CD4-positive, alpha-beta memory T cell (primary cell): Measurements from ENCODE around the gene SLK. TPM values are rescaled to one million over a fixed set of nuclear protein-coding genes. Genes with fewer than 3 reads are reported as not detected.

Experiments
- CTCF ChIA-PET: fragments of 350-600 bp; sonication (Branson Sonifier 250); formaldehyde crosslinking; loops from one replicate; lab custom pipeline; 2021; ENCODE audit warnings: inconsistent platforms; ENCODE audit not compliant: partially characterized antibody; lab: Charles Lee
- POLR2A ChIA-PET: fragments of 350-600 bp; sonication (Branson Sonifier 250); formaldehyde crosslinking; loops from one replicate; lab custom pipeline; 2021; ENCODE audit not compliant: partially characterized antibody; lab: Charles Lee
- DNase-seq, 5 donors: peaks; one replicate each; pipeline versions ENCODE4 v3.0.0 to v3.0.0-alpha.2; 2020 to 2022; ENCODE audit warnings: mixed read lengths in 1 of 5
- H3K27ac ChIP-seq: one replicate; pipeline ENCODE4 v1.7.0; 2013; ENCODE audit warnings: low read depth, low read length
- H3K27me3 ChIP-seq: 2 replicates; pipeline ENCODE4 v1.7.0; 2013; ENCODE audit warnings: mild to moderate bottlenecking, low read length, moderate library complexity; ENCODE audit not compliant: insufficient read depth
- H3K36me3 ChIP-seq: 2 replicates; pipeline ENCODE4 v1.7.0; 2013; ENCODE audit warnings: mild to moderate bottlenecking, low read length, moderate library complexity; ENCODE audit not compliant: insufficient read depth
- H3K4me1 ChIP-seq: 2 replicates; pipeline ENCODE4 v1.7.0; 2013; ENCODE audit warnings: mild to moderate bottlenecking, low read length, moderate library complexity; ENCODE audit not compliant: insufficient read depth
- H3K4me3 ChIP-seq, 2 donors: one replicate each; pipeline ENCODE4 v1.7.0; 2013; ENCODE audit warnings: low read length in 2 of 2, mild to moderate bottlenecking in 1 of 2
- H3K9me3 ChIP-seq, 2 donors: one replicate each; pipeline ENCODE4 v1.7.0; 2013; ENCODE audit warnings: low read length in 2 of 2, control low read depth in 1 of 2; ENCODE audit not compliant: control insufficient read depth in 1 of 2
- H3K27ac Mint-ChIP-seq, 7 donors: one replicate each; pipeline ENCODE4 v1.8.0; 2020 to 2021; ENCODE audit warnings: mixed read lengths in 7 of 7, mild to moderate bottlenecking in 6 of 7, inconsistent platforms in 3 of 7, moderate library complexity in 3 of 7
- H3K27me3 Mint-ChIP-seq, 2 donors: one replicate each; pipeline ENCODE4 v1.8.0; 2020 to 2021; ENCODE audit warnings: mixed read lengths in 2 of 2
- H3K36me3 Mint-ChIP-seq, 2 donors: one replicate each; pipeline ENCODE4 v1.8.0; 2020 to 2021; ENCODE audit warnings: mixed read lengths in 2 of 2, inconsistent platforms in 1 of 2, mild to moderate bottlenecking in 1 of 2
- H3K4me1 Mint-ChIP-seq, 4 donors: one replicate each; pipeline ENCODE4 v1.8.0; 2020 to 2021; ENCODE audit warnings: mixed read lengths in 4 of 4, mild to moderate bottlenecking in 1 of 4
- H3K4me3 Mint-ChIP-seq, 8 donors: one replicate each; pipeline ENCODE4 v1.8.0; 2020 to 2021; ENCODE audit warnings: mixed read lengths in 8 of 8, mild to moderate bottlenecking in 7 of 8, moderate library complexity in 6 of 8, inconsistent platforms in 3 of 8
- H3K9me3 Mint-ChIP-seq, 8 donors: one replicate each; pipeline ENCODE4 v1.8.0; 2020 to 2021; ENCODE audit warnings: mixed read lengths in 8 of 8, mild to moderate bottlenecking in 5 of 8, inconsistent platforms in 3 of 8, moderate library complexity in 1 of 8
- intact Hi-C: fragments of 100-400 bp; cut with micrococcal nuclease; formaldehyde crosslinking; loops from one replicate; pipeline ENCODE4 v1.15.1; 2023
- polyA plus RNA-seq, 2 donors: library from polyadenylated mRNA; unstranded; fragments of 300-500 nt; fragmentation: Illumina TruSeq; gene quantifications; one replicate each; pipeline ENCODE4 v1.2.3, GENCODE V29; 2021
- total RNA-seq, 2 experiments: library from RNA; stranded (reverse); gene quantifications; one replicate each; pipeline ENCODE4 v1.2.3, GENCODE V29; 2021

Gene SLK
- total and polyA plus RNA-seq, 4 experiments from 2014 or later, result 1.6 to 31.1 (median 22.6) TPM

DNA sequence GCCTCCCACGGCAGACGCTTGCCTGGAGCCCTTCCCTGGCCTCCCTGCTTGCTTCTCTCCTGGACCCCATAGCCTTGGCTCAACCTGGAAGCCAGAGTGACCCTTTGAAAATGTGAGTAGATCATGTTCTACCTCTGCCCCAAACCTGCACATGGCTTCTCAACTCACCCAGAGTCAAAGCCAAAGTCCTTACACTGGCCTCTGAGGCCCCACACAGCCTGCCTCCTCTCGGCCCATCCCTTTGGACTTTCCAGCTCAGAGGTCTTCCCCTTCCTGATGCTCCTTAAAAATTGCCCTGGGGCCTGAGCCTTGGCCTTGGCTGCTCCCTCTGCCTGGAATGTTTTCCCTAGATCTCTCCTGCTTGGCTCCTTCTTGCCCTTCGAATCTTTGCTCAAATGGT is 86.3 kb downstream of the SLK start:
- Histone ChIP-seq H3K27ac (no peak overlapping the region), H3K4me3 (no peak overlapping the region), H3K4me1 (no peaks in the 10 kb centered on the region), H3K27me3 (no peaks in the 10 kb centered on the region), H3K36me3 (no peaks in the 10 kb centered on the region), H3K9me3 (no peaks in the 10 kb centered on the region)
- Mint-ChIP-seq H3K27me3 (no peaks in the 10 kb centered on the region), H3K4me1 (no peaks in the 10 kb centered on the region), H3K36me3 (no peaks in the 10 kb centered on the region), H3K27ac (peak overlapping the region in 1 of 7 donors; percentile 70), H3K4me3 (no peak overlapping the region), H3K9me3 (no peaks in the 10 kb centered on the region)
- no peak for DNase-seq
- intact Hi-C loops, result no loop called here
- CTCF ChIA-PET, result no interaction called here
- POLR2A ChIA-PET, result no interaction called here

DNA sequence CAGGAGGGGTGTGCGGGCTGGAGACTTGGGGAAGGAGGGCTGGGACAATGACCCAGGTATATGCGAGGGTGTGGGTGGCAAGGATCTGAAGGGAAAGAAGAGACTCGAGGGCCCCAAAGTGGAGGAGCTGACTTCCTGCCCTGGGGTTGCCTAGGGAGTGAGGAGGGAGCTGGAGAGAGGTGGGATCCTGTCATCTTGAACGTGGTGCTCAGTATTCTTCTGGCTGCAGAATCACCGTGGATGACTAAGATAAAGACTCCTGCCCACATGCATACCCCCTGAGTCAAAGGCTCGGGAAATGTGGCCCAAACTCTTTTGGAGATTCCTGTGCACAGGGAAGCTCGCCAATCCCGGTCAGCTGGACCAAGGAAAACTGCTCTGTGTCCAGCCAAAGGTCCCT is 87.5 kb downstream of the SLK start:
- CTCF ChIA-PET, result no interaction called here
- H3K27ac ChIP-seq, result no peak overlapping the region
- H3K4me3 Mint-ChIP-seq, result no peak overlapping the region

DNA sequence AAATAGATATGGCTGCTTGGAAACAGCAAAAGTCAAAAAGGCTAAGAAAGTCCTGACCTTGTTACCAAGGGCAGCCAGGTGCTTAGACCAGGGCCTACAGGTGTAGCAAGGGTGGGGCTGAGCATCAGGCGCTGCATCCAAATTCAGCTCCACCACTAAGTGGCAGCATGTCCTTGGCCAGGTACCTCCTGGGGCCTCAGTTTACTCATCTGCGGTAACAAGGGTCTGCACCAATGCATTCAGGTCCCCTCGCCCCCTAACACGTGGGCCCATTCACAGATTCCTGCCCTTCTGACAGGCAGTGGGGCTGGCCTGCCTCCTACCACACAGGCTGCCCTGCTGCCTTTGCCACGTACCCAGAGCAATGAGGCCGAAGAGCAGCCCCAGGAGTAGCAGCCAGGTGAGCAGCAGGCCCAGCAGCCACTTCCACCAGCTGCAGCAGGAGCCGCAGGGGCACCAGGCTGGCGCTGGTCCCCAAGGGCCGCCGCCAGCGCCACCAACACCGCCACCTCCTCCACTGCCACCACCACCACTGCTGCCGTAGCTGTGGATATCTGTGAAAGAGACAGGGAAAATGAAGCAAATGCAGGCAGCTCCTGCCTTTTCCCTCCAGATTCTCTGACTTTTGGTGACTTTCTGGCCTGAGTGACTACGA is 89.8 kb downstream of the SLK start:
- H3K4me3 ChIP-seq, result no peak overlapping the region
- no peak for DNase-seq
- intact Hi-C loops, result no loop called here
- H3K9me3 ChIP-seq, result no peaks in the 10 kb centered on the region
- H3K36me3 Mint-ChIP-seq, result no peaks in the 10 kb centered on the region
- ChIA-PET POLR2A (no interaction called here), CTCF (no interaction called here)
- no peaks in the 10 kb centered on the region for H3K27me3 ChIP-seq
- H3K27ac Mint-ChIP-seq, result no peak overlapping the region
- no peak overlapping the region for H3K27ac ChIP-seq
- no peaks in the 10 kb centered on the region for H3K9me3 Mint-ChIP-seq
- H3K36me3 ChIP-seq, result no peaks in the 10 kb centered on the region
- peaks cover 0 to 1% of the 10 kb centered on the region in 2 donors for H3K27me3 Mint-ChIP-seq
- H3K4me3 Mint-ChIP-seq, result no peak overlapping the region
- no peaks in the 10 kb centered on the region for H3K4me1 Mint-ChIP-seq
- no peaks in the 10 kb centered on the region for H3K4me1 ChIP-seq

More for the DNA sequence above, 87.5 kb downstream of the SLK start:
- POLR2A ChIA-PET, result no interaction called here
- no peak for DNase-seq
- no peaks in the 10 kb centered on the region for H3K27me3 ChIP-seq
- no peaks in the 10 kb centered on the region for H3K4me1 ChIP-seq
- no peak overlapping the region for H3K4me3 ChIP-seq
- H3K9me3 ChIP-seq, result no peaks in the 10 kb centered on the region
- no peaks in the 10 kb centered on the region for H3K36me3 ChIP-seq
- Mint-ChIP-seq H3K9me3 (no peaks in the 10 kb centered on the region), H3K27me3 (no peaks in the 10 kb centered on the region), H3K36me3 (no peaks in the 10 kb centered on the region), H3K27ac (no peak overlapping the region), H3K4me1 (no peaks in the 10 kb centered on the region)
- intact Hi-C loops, result no loop called here

DNA sequence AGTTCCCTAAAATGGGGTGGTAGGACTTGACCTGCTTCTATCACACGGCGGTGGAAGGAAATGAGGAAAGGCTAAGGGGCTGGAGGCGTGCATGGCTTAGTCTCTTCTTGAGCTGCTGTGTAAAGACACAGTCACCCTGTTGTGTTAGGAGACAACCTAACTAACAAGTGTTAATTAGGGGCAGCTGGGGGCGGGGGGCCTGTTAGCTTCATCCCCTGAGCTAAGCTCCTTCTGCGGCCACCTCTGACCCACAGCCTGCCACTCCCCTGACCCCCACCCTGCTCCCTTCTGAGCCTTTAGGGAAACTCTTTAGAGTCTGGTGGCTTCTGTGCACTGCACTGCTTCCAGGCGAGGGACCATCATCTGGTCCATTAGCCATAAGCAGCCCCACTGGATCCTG is 90.8 kb downstream of the SLK start:
- no peak overlapping the region for H3K4me3 ChIP-seq
- H3K9me3 ChIP-seq, result no peaks in the 10 kb centered on the region
- Mint-ChIP-seq H3K4me3 (no peak overlapping the region), H3K4me1 (no peaks in the 10 kb centered on the region), H3K36me3 (no peaks in the 10 kb centered on the region), H3K27me3 (peaks cover 0 to 1% of the 10 kb centered on the region in 2 donors), H3K9me3 (no peaks in the 10 kb centered on the region), H3K27ac (peak overlapping the region in 1 of 7 donors; percentile 7)
- no peaks in the 10 kb centered on the region for H3K27me3 ChIP-seq
- ChIA-PET CTCF (no interaction called here), POLR2A (no interaction called here)
- intact Hi-C loops, result no loop called here
- no peaks in the 10 kb centered on the region for H3K36me3 ChIP-seq
- no peaks in the 10 kb centered on the region for H3K4me1 ChIP-seq
- H3K27ac ChIP-seq, result no peak overlapping the region
- DNase-seq, result no peak

DNA sequence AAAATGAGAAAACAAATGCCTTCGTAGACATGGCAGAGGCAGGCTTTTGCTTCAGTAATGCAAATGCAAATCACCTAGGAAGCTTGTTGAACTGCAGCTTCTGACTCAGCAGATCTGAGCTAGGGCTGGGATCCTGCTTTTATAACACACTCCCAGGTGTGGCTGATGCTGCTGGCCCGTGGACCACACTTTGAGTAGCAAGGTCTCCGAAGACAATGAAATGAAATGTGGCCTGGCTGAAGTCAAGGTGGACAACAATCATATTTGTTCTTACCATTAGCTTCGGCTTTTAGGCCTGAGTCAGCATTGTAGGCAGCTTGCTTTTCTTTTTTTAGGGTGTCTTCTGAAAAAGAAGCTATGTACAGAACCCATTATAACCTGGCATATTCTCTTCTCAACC is 92.4 kb downstream of the SLK start:
- no peak overlapping the region for H3K27ac ChIP-seq
- intact Hi-C loops, result no loop called here
- no peak for DNase-seq
- CTCF ChIA-PET, result interaction anchor here (1.3 kb wide), 1 partner anchor 14 kb away, joined by 3 read pairs; no protein-coding TSS in a partner anchor
- H3K27ac Mint-ChIP-seq, result no peak overlapping the region
- no peaks in the 10 kb centered on the region for H3K9me3 Mint-ChIP-seq
- no peaks in the 10 kb centered on the region for H3K36me3 ChIP-seq
- POLR2A ChIA-PET, result no interaction called here
- H3K4me3 ChIP-seq, result no peak overlapping the region
- H3K27me3 Mint-ChIP-seq, result peaks cover 0 to 1% of the 10 kb centered on the region in 2 donors
- no peak overlapping the region for H3K4me3 Mint-ChIP-seq
- H3K36me3 Mint-ChIP-seq, result no peaks in the 10 kb centered on the region
- no peaks in the 10 kb centered on the region for H3K4me1 ChIP-seq
- no peaks in the 10 kb centered on the region for H3K9me3 ChIP-seq
- no peaks in the 10 kb centered on the region for H3K27me3 ChIP-seq
- no peaks in the 10 kb centered on the region for H3K4me1 Mint-ChIP-seq

DNA sequence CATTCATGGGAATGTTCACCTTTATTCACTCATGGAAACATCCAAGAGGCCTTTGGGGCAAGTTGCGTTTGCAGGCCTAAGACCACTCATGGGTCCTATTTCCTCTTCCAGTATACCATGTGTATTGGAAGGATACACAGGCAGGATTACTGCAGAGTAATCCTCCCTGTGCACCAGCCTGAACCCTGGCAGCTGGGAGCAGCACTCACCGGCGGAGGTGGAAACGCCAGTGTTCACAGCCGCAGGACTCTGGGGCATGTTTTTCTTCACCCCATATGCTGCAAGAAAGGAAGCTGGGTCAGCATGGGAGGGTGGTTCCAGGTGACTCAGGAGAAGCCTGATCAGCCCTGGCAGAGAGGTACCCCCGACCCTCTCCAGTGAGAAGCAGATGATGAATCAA is 94.3 kb downstream of the SLK start:
- no peak overlapping the region for H3K4me3 ChIP-seq
- Mint-ChIP-seq H3K27ac (no peak overlapping the region), H3K4me1 (no peaks in the 10 kb centered on the region), H3K27me3 (peaks cover 0 to 1% of the 10 kb centered on the region in 2 donors), H3K36me3 (no peaks in the 10 kb centered on the region), H3K4me3 (no peak overlapping the region), H3K9me3 (no peaks in the 10 kb centered on the region)
- H3K27ac ChIP-seq, result no peak overlapping the region
- intact Hi-C loops, result no loop called here
- no peak for DNase-seq
- no peaks in the 10 kb centered on the region for H3K9me3 ChIP-seq
- no peaks in the 10 kb centered on the region for H3K4me1 ChIP-seq
- no peaks in the 10 kb centered on the region for H3K36me3 ChIP-seq
- ChIA-PET CTCF (no interaction called here), POLR2A (no interaction called here)
- no peaks in the 10 kb centered on the region for H3K27me3 ChIP-seq

DNA sequence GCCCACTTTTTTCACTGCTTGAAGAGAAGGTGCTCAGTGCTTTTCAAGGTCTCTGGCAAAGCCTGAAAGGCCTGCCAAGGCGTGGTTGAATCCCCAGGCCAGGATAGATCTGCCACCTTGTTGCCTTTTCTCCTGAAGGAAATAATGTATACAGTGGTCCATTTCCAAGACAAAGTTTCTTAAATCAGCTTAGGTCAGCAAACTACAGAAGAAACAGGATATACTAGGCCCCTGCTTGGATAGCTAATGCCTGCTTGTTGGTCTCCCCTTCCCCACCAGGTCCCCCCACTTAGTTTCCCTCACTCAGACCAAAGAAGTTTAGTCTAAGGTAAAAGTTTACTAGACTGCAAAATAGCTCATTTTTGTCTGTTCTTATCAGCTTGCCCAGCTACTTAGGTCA is 98.8 kb downstream of the SLK start:
- H3K27me3 Mint-ChIP-seq, result peaks cover 0 to 1% of the 10 kb centered on the region in 2 donors
- CTCF ChIA-PET, result interaction anchor here (1.1 kb wide), 2 partner anchors 24 to 178 kb away, joined by 3 to 4 read pairs; no protein-coding TSS in a partner anchor

More for the DNA sequence above, 98.8 kb downstream of the SLK start:
- H3K27ac Mint-ChIP-seq, result no peak overlapping the region
- no peaks in the 10 kb centered on the region for H3K4me1 Mint-ChIP-seq
- H3K4me3 Mint-ChIP-seq, result no peak overlapping the region
- H3K36me3 ChIP-seq, result no peaks in the 10 kb centered on the region
- H3K27me3 ChIP-seq, result no peaks in the 10 kb centered on the region
- DNase-seq, result no peak
- no peaks in the 10 kb centered on the region for H3K4me1 ChIP-seq
- no peak overlapping the region for H3K4me3 ChIP-seq
- no peak overlapping the region for H3K27ac ChIP-seq
- H3K36me3 Mint-ChIP-seq, result no peaks in the 10 kb centered on the region
- intact Hi-C loops, result no loop called here
- POLR2A ChIA-PET, result no interaction called here
- H3K9me3 Mint-ChIP-seq, result no peaks in the 10 kb centered on the region
- no peaks in the 10 kb centered on the region for H3K9me3 ChIP-seq
